GM19238 (cell line): ENCODE measurements around the gene B4GALT5.

Source experiments
- DNase-seq: peaks from one replicate; pipeline ENCODE4 v3.0.0; 2011; ENCODE audit warnings: low spot score; ENCODE audit not compliant: insufficient read length

B4GALT5 gene

DNA sequence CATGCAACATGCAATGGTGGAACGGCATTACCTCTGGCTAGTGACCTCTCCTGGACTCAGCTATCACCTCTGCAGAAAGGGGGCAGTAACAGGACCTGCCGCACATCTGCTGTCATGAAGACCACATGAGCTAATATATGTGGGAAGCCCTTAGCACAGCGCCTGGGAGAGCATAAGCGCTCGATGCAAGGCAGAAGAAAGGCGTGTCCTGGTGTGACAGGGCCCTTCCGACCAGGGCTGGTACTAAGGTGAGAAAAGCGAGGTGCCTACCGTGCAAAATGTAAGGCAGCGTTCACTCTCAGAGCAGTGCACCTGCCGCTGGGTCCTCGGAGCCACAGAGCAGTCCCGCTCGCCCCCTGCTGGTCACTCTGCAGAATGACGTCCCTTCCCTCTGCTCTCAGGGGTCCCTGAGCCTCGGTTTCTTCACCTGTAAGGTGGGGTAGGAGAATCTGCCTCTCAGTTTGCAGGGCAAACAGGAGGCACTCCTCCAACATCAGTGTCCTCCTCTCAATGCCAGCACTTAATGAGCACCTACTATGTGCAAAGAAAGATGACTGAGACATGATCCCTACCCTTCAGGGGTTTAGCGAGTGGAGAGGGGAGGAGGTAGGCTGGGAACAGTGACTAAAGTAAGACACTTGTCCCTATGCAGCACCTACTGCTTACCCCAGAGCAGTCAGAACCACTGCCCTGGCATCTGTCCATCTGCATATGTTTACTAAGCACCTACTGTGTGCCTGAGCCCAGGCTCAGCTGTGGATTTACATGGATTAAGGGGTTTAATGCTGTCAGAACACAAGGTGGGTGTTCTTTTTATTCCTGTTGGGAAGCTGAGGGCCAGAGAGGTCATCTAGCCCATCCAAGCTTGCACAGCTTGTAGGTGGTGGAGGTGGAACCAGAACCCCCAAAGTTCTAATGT lies 104.7 kb downstream of the B4GALT5 start:
- DNase-seq: peak; percentile 72

DNA sequence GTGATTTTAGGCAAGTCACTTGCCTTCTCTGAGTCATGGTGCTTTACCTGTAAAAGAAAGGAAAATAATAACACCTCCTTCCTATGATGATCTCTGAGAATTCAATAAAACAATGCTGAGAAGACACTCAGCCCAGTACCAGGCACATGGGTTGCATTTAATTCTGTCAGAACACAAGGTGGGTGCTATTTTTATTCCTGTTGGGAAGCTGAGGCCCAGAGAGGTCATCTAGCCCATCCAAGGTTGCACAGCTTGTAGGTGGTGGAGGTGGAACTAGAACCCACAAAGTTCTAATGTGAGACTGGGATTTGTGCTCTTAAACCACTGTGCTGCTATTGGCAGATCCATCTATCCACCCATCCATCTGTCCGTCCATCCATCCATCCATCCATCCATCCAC lies 106.1 kb downstream of the B4GALT5 start:
- no peak for DNase-seq

DNA sequence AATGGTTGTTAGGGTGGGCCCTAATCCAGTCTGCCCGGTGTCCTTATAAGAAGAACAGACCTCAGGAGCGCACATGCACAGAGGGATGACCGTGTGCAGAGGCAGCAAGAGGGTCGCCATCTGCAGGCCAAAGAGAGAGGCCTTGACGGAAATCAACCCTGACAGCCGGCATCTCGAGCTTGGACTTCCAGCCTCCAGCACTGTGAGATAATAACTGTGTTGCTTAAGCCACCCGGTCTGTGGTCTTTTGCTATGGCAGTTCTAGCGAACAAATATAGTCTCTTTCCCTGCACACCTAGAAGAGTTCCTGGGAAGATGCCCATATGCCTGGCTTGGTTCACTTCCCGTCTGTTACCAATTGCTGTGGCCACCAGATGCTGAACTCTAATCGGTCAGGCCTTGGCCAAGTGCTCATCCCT lies 110.5 kb downstream of the B4GALT5 start:
- no peak for DNase-seq

DNA sequence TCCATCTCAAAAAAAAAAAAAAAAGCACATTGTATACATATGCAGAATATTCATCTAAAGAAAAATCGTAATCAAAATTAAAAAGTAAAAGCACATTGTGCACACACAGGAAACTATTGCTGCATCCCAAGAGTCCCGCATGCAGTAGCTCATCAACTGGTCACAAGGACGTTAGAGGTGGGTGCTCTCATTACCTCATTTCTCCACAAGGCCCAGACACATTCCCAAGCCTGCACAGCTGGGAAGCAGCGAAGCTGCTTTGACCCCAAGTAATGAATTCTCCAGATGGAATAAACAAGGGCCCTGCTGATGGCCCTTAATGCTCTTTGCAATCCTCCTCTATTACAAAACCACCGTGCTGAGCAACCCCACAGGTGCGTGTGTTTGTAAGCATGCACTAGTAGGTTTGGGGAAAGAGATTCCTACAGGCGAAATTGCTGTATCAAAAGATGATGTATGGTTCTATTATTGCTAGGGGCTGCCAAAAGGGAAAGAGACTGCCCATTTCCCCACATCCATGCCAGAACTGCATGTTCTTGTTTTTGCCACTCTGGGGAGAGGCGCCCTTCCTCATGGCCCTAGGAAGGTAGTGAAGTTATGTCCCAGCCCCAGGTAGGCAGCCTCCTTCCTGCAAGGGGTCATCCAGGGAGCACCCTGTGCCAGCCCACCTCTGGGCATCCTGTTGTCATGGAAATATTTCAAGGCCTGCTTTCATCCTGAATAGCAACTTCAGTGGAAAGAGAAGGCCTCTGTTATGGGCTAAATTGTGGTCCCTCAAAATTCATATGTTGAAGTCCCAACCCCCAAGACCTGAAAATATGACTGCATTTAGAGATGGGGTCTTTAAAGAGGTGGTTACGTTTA lies 111.1 kb downstream of the B4GALT5 start:
- DNase-seq: no peak

DNA sequence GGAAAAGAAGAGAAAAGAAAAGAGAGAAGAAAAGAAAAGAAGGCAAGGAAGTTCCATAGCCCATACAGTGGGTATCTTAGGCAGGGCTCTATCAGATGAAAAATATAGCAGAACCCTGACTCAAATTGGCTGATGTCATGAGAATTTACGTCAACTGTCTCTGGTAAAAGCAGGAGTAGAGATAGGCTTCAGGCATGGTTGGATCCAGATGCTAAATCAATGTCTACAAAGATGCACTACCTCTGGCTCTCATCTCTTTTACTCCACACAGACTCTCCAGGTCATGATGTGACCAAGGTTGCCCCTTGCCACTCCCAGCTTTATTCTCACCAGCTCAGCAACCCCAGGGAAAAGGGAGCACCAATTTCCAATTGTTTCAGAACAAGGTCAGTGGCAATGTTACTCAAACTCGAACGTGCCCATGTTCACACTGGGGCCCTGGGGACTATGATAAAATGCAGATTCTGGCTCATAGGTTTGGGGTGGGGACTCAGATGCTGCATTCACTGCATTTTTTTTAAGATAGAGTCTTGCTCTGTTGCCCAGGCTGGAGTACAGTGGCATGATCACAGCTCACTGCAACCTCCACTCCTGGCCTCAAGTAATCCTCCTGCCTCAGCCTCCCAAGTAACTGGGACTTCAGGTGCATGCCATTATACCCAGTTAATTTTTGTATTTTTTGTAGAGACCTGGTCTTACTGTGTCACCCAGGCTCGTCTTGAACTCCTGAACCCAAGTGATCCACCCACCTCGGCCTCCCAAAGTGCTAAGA lies 112.3 kb downstream of the B4GALT5 start:
- no peak for DNase-seq

DNA sequence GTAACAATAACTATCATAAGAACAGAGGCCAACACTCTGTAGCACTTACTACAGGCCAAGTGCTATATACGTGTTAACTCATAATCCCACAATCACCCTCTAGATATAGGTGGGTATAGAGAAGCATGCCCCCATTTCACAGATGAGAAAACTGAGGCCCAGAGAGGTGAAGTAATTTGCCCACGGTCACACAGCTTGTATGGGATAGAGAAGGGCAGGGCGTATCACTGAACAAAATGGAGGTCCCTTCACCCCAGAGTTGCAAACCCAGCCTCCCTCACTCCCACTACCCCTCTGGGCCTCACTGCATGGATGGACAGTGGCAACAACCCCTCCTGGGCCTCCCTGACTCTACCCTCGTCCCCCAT lies 113.9 kb downstream of the B4GALT5 start:
- no peak for DNase-seq

DNA sequence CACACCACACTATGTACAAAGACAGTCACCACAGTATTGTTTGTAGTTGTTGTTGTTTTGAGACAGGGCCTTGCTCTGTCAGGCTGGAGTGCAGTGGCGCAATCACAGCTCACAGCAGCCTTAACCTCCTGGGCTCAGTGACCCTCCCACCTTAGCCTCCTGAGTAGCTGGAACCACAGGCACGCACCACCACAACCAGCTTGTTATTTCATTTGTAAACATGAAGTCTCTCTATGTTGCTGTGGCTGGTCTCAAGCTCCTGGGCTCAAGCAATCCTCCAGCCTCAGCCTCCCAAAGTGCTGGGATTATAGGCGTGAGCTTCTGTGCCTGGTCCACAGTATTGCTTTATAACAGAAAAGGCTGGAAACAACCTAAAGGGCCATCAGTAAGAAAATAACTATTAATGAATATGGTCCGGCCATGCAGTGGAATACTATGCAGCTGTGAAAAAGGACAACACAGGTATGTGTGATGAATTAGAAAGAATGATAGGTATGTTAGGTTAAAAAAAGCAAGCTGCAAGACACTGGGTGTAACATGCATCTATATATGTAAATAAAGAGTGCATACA lies 115.8 kb downstream of the B4GALT5 start:
- DNase-seq: no peak

DNA sequence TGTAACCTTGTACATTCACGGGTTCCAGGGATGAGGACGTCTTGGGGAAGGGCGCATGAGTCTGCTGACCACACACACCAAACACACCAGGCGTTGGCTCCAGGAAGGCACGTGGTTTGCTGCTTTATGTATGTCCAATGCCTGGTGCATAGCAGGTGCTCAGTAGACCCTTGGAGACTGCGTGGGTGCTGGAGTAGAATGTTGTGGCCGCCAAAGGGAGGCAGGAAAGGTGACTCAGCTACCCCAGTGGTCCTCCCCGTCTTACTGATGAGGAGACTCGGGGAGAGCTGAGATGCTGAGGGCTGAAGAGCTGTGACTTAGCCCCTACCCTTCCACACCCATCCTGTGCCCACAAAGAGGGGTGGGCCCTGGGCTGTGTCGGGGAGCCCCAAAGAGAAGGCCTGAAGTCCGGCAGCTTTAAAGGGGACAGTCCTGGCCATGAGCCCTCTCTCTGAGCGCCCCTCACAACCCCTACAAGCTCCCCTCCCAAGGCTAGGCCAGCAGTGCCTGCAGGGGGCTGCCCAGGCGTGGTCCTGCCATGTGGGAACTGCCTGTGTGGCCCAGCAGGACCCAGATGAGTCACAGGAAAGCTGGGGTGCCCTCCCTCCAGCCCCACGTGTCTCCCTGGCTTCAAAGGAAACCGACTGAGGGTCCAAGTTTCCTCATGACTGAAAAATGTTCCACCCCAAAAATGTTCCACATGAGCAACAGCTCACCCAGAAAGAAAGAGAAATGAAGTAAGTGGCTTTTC lies 117.7 kb downstream of the B4GALT5 start:
- DNase-seq: no peak

DNA sequence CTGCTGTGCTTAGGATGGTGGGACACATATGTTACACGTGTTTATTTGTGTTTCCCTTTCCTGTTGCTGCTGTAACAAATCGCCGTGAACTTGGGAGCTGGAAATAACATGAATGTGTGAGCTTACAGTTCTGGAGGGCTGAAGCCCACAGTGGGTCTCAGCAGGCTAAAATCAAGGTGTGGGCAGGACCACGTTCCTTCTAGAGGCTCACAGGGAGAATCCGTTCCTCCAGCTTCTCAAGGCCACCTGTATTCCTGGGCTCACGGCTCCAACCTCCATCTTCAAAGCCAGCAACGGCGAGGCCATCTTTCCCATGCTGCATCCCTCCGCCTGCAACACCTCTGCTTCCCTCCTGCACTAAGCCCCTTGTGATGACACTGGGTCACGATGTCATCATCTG lies 118.3 kb downstream of the B4GALT5 start:
- DNase-seq: no peak

DNA sequence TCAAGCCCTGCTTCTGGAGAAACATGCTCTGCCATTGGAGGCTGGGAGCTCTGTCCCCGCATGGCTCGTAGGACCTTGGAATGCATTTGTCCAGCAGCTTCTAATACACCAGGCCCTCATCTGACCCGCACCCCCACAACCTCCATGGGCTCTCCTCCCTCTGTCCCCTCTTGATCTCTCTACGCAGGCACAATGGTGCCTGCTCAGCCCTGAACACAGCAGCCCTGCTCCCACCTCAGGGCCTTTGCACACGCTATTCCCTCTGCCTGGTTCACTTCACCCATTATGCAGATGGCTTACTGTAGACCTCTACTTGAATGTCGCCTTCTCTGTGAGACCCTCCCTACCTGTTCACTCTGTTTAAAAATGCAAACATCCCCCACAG lies 118.8 kb downstream of the B4GALT5 start:
- DNase-seq: no peak

DNA sequence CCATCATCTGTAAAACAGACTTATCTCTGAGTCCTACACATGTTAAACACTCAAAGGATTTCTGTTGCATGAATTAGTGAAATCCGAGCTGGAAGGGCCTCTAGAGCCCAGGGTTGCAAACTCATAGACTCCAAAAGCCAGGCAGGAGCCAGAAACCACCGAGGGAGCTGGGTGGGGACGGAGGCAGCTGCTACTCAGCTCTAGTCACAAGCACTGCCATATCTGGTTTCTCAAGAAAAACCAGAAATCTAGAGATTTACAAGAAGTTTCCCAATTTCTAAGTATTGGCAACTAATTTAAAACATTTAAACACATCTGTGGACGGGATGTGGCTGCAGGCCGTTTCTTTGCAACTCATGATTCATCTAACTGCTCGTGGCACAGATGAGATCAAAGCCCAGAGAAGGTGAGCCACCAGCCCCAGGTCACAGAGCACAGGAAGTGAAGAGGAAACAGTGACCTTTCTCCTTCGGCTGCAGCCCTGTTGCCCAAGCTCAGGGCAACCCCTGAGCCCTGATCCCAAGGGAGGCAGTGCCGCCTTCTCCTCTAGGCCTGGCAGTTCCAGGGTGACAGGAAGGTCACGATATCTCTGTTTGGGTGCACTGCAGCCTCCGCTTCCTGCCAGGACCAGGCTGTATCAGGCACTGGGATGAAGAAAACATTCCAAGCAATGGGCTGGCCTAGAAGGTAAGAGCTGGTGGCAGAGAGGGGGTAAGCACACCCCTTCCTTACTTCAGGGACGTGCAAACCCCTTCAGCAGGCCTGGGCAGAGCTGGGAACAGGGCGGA lies 119.3 kb downstream of the B4GALT5 start:
- DNase-seq: no peak

DNA sequence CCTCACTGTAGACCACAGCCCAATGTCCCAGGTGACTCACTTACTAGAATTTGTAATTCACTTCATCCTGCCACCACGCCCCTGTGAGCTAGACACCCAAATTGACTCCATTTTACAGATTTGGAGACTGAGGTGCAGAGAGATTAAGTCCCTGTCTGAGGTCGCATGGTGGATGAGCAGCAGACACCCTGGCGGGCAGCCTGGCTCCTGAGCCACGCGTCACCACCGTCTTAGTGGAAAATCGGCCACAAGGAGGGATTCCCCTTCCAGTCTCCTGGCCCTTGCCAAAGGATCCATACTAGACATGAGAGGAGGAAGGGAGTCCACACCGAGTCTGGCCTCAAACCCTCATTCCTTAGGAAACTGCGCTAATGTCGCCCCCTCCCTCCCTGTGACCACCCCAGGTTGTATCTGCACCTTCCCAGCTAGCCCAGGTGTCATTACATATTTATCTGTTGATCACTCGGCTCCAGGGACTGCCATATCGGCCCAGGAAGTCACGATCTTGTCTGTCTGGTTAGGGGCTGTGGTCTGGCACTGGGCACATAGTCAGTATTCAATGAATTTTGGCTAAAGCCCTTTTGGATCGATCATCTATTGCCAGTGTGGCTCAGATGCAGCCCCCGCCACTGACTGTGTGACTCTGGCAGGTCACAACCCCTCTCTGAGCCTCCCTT lies 120.1 kb downstream of the B4GALT5 start:
- no peak for DNase-seq

DNA sequence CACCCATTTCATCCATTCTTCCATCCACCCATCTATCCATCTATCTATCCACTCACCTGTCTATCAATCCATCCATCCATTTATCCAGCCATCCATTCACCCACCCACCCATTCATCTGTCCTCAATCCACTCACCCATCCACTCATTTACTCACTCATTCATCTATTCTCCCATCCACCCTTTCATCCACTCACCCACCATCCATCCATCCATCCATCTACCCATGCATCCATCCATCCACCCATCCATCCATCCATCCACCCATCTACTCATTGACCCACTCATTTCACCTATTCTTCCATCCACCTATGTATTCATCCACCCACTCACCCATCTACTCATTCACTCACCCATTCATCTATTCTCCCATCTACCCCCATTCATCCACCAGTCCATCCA lies 121.6 kb downstream of the B4GALT5 start:
- no peak for DNase-seq

DNA sequence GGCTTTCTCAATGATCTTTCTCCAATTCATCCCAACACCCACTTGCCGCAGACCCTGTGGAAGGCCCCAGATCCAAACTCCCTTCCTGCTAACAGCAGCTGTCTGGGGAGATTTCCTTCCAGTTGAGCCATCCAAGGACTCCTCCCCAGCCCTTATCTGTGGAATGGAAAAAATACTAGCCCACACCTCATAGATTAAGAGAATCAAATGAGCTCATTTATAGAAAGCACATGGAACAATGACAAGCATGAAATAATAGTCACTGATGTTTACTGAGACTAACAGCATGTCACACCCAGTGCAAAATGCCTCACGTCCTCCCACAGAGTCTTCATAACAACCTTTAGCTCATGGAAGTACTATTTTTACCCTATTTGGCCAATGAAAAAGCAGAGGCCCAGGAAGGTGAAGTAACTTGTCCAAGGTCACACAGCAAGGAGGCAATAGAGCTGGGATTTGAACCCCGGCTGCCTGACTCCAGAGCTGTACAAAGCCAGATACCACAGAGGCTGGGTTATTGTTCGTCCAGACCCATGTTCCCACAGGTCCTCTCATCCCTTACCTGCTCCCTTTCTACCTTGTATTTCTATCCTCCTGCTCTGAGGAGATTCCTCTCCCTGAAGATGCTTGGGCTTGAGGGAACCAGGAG lies 122.3 kb downstream of the B4GALT5 start:
- no peak for DNase-seq

DNA sequence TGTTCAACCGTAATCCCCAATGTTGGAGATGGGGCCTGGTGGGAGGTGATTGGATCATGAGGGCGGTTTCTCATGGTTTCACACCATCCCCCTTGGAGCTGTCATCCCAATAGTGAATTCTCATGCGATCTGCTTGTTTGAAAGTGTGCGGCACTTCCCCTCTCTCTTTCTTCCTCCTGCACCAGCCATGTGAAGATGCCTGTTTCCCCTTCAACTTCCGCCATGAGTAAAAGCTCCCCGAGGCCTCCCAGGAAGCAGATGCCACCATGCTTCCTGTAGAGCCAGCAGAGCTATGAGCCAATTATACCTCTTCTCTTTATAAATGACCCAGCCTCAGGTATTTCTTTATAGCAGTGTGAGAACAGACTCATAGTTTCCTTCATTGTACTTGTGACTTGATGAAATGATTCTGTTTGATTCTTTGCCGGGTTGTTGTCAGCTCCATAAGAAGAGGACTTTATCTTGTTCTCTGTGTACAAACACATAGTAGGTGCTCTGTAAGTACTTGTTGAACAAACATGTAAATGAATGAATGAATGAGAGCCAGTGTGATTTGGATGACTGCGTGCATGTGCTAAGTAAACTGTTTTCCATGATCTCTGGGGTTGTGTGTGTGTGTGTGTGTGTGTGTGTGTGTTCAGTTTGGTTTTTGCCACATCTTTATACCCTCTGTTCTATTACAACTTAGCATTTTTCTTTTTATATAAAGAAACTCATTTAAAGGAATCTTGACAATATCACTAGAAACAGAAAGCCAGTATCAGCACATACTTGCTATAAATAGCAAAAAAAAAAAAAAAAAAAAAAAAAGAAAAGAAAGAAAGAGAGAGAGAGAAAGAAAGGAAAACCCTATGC lies 123.3 kb downstream of the B4GALT5 start:
- no peak for DNase-seq

DNA sequence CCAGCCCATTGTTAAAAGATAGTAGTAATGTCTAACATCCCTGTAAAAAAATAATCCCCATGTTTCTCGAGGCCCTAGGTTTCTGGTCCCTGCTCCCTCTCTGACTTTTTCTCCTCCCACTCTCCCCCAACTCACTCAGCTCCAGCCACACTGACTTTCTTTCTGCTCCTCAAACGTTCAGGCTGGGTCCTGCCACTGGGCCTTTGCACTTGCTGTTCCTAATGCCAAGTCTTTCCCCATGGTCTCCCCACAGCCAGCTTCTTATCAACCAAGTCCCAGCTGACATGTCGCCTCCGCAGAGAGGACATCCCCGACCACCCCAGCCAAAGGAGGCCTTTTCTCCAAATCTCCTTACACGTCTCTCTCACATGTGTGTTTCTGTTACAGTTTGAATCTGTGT lies 123.9 kb downstream of the B4GALT5 start:
- DNase-seq: no peak

DNA sequence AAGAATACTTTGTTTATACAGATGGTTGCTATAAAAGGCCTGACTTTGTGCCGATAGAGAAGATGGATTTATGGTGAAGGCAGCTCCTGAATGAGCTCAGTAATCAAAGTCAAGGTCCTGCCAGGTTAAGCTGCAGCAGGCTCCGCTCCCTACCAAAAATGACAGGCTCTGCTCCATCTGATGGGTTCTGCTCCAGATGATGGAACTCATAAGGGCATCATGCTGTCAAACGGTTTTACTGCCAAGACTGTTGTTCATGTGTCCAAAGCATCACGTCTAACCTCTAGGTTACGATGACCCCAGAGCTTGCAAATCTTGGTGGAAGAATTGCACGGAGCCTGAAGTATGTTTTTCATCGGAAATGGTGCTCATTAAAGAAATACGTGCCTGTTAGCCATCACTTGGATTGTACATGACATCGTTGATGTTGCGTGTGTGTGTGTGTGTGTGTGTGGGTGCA lies 126.5 kb downstream of the B4GALT5 start:
- no peak for DNase-seq
